HS-27A (cell line): ENCODE data around the gene ALPK3.

ENCODE experiments used
- DNase-seq: peaks from one replicate; pipeline ENCODE4 v3.0.0-alpha.2; 2012; ENCODE audit warnings: low read depth, missing footprints

The ALPK3 gene

DNA sequence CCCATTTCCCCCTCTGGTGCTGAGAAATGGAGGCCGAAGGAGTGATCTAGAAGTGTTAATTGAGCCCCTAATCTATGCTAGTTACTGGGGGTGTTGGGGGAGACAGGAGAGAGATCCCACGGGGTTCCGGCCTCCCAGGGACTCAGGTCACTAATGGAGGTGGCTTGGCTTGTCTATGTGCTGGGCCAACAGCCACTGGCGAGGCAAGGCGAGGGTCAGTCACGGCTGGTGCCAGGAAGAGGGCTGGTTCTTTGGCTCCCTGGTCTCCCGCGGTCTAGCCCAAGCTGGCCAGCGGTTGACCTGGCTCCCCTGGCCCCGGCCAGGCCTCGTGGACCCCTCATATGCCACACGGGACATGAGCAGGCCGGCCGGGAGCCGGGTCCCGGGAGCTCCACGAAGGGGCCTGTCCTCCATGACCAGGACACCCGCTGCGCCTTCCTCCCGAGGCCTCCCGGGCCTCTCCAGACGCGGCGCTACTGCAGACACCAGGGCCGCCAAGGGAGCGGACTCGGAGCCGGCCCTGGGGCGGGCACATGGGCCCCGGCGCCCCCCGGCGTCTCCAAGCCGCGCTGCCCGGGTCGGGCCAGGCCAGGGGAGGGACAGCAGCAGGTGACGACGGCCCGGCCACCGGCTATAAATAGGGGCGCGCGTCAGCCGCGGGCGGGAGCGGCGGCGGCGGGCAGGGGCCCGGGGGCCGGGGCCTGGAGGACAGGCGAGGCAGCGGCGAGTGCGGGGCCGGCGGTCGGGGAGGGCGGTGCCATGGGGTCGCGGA is at the start of gene ALPK3:
Gene ALPK3 (plus strand): TSS at position 663 of the 772 bp plus-strand sequence. CDS start 97 bp downstream, at position 760.
- DNase-seq, result no peak

GRCh38 chr15:84772031-84772430 is 45.1 kb upstream of the ALPK3 start:
- DNase-seq, result no peak

DNA sequence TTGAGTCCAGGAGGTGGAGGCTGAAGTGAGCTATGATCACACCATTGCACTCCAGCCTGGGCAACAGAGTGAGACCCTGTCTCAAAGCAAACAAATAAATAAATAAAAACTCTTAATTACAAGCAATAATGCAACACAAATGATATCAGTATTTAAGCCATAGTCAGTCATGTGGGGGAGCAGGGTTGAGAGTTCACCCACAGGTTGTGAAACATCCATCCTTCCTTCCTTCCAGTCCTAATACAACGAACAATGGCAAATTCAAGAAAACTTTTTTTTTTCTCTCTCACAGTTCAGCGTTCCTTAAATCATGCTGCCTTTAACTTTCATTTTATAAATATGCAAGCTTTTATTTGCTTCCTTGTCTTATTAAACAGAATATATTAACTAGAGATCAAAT is 44.7 kb upstream of the ALPK3 start:
- no peak for DNase-seq

- DNase-seq, result no peak
Measured at GRCh38 chr15:84773716-84774115, 43.4 kb upstream of the ALPK3 start.

- DNase-seq, result no peak
Measured at GRCh38 chr15:84775867-84776449, 41.2 kb upstream of the ALPK3 start.

DNA sequence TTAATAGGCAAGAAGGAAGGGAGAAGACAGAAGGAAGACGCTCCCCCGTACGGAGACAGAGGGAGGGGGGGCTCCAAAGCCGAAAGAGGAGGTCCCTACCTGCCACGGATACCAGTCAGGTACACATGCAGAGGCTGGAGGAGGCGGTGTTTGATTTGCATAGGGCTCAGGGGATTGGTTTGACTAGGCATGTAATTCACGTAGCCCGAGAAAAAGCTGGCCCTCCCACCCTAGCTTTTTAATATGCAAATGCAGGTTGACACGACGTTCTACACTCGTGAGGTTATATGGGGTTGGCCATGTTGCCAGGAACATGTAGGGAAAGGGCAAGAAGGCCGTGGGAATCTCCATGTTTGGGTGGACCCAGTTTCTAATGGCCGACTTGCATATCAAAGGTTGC is 39.0 kb upstream of the ALPK3 start:
- DNase-seq, result no peak

DNA sequence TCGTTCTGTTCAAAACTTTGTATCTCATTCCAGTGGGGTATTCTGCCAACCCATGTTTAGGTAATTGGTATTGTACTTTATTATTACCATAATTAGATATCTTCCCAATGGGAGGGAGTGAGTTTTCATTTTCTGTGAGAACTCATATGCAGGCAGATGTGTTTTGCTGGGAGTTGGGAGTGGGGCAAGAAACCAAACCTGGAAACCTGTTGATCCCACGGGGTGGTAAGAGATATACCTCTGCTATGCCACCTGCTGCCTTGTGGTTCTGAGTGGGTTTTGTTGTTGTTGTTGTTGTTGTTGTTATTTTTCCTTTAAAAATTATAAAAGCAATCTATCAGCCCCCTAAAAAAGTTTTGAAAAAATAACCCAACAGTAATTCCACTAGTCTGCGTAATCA is 36.7 kb upstream of the ALPK3 start:
- no peak for DNase-seq

DNA sequence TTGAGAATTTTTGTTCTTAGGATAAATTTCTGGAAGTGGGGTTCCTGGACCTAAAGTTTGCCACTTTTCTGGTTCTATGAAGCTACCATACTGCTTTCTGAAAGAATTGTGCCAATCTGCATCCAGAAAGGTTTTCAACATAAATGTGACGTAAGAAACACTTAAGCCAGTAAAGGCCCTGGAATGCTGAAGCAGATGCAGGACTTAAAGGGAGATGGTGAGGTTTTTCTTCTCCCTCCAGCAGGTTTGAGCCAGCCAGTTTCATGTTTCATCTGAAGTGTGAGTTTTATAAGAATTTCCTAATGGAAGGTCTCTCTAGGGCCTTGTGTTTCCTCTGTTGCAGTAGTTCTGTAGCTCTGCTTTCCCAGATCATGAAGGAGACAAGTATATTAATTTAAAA is 35.7 kb upstream of the ALPK3 start:
- DNase-seq, result no peak

GRCh38 chr15:84782346-84782745 is 34.8 kb upstream of the ALPK3 start:
- no peak for DNase-seq

DNA sequence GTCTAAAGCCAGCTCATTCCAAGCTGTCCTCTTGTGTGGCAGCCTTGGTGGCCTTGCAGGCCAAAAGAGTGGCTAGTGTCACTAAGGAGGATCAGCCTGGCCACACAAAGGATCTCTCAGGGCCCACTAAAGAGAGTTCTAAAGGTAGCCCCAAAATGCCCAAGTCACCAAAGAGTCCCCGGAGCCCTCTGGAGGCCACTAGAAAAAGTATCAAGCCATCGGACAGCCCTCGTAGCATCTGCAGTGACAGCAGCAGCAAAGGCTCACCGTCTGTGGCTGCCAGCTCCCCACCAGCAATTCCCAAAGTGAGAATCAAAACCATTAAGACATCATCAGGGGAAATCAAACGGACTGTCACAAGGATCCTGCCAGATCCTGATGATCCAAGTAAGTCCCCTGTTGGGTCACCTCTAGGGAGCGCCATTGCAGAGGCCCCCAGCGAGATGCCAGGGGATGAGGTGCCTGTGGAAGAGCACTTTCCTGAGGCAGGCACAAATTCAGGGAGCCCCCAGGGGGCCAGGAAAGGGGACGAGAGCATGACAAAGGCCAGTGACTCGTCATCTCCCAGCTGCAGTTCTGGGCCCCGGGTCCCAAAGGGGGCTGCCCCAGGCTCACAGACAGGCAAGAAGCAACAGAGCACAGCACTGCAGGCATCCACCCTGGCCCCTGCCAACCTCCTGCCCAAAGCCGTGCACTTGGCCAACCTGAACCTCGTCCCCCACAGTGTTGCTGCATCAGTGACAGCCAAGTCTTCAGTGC is 33.5 kb upstream of the ALPK3 start:
- DNase-seq, result no peak

DNA sequence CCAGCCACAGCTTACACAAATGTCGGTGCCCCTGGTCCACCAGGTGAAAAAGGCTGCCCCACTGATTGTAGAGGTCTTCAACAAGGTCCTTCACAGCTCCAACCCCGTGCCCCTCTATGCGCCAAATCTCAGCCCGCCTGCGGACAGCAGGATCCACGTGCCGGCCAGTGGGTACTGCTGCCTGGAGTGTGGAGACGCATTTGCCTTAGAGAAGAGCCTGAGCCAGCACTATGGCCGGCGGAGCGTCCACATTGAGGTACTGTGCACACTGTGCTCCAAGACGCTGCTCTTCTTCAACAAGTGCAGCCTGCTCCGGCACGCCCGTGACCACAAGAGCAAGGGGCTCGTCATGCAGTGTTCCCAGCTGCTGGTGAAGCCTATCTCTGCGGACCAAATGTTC is 32.9 kb upstream of the ALPK3 start:
- DNase-seq, result no peak

DNA sequence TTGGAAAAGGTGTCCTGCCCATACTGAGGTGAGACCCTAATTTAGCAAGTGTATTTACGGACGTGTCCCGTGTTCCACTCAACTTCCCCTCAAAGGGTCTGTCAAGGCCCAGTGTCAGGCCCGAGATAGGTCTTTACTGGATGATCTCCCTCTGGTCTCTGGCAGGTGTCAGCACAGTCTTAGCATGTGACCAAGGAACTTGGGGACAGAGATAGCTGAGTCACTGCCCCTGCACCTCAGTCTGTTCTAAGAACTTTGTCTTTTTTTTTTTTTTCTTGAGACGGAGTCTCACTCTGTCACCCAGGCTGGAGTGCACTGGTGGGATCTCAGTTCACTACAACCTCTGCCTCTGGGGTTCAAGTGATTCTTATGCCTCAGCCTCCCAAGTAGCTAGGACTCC is 32.1 kb upstream of the ALPK3 start:
- no peak for DNase-seq

- DNase-seq, result no peak
Measured at GRCh38 chr15:84788500-84788899, 28.7 kb upstream of the ALPK3 start.

DNA sequence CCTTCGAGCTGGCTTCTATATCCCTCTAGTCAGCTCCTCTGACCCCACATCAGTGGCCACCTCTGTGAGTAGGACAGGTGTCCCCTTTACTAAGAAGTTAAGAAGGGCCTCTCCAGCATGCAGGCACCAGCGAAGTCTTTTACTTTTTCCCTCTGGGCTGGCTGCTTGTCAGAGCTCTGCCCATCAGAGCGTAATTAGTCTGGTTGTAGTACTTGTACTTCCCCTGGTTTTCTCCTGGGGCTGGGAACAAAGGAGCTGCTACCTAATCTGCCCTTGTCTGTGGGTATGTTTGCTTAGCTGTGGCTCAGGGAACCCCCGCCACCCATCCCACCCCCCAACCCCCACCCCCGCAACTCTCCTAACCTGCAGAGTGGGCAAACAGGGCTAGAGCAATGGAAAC is 27.4 kb upstream of the ALPK3 start:
- DNase-seq, result no peak

DNA sequence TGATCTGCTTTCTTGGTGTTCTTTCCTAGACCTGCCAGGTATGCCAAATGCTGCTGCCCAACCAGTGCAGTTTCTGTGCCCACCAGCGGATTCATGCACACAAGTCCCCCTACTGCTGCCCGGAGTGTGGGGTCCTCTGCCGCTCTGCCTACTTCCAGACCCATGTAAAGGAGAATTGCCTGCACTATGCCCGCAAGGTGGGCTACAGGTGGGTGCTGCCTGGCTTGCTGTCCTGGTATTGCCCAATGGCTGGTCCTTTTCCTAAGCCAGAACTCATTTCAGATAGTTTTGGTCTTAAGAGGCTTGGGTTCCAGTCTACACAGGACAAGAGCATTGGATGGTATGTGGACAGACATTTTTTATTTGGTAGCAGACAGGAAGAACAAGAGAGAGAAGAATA is 26.5 kb upstream of the ALPK3 start:
- no peak for DNase-seq

DNA sequence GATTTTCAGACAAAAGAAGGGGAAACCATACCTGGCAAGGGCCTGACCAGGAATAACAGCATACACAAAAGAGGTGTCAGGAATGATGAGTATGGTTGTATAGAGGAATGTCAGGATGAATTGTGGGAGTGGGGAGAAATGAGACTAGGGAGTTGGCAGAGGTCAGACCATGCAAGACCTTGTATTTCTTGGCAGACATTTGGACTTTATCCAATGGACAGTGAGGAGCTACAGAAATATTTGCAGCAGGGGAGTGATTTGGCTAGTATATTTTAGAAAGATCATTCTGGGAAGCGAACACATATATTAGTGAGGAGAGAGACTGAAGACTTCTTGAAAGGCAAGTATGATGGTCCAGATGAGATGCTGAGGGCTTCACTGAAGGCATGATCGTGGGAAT is 25.4 kb upstream of the ALPK3 start:
- DNase-seq, result no peak

DNA sequence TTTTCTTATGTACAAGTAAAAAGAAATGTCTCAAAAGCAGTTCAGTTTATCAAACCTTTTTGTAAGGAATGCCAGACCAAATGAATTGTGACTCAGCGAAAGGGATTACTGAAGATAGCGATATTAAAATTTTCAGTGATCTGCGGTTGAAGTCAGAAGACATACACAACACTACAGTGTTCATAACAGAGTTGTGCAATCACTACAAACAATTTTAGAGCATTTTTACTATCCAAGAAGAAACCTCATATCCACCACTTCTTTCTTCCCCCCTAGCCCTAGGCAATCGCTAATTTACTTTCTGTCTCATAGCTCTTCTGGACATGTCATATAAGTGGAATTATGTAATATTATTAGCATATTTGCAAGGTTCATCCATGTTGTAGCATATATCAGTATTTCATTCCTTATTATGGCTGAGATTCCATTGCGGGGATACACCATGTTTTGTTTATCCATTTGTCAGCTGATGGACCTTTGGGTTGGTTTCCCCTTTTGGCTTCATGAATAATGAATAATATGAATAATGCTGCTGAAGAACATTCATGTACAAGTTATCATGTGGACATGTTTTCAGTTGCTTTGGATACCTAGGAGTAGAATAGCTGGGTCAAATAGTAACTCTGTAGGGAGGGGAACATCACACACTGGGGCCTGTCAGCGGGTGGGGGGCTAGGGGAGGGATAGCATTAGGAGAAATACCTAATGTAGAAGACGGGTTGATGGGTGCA is 23.6 kb upstream of the ALPK3 start:
- DNase-seq, result no peak

- no peak for DNase-seq
Measured at GRCh38 chr15:84794162-84794547, 23.0 kb upstream of the ALPK3 start.

DNA sequence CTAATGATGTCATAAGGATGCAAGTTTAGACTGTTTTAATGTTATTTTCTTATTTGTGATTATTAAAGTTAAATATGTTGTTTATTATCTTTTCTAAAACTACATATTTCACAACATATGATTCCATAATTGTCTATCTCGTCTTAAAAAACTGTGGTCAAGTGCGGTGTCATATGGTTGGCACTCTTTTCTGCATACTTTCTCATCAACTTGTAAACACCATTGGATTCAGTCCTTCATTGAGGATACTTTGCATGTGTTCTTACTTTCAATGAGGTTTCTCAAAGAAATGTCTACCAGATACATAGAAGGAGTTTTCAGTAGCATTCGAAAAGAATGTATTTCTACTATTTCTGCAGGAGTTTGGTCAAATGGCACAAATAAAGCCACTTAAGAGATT is 22.0 kb upstream of the ALPK3 start:
- DNase-seq, result no peak

DNA sequence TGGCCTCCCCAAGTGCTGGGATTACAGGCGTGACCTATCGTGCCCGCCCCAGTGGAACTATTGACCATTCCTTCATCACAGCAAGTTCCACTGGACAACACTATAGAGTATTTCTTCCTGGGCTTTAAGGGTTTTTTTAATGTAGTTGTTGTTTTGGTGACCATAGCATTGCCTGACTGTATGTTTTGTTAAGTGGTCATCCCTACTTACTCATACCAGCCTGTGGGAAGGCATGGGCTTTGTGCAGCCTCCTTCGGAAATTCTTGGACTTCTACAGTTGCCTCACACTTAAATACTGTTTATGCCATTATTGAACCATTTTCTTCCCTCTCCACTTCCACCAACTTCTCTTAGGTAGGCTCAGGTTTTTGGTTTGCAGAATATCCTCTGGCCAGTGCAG is 19.9 kb upstream of the ALPK3 start:
- no peak for DNase-seq

DNA sequence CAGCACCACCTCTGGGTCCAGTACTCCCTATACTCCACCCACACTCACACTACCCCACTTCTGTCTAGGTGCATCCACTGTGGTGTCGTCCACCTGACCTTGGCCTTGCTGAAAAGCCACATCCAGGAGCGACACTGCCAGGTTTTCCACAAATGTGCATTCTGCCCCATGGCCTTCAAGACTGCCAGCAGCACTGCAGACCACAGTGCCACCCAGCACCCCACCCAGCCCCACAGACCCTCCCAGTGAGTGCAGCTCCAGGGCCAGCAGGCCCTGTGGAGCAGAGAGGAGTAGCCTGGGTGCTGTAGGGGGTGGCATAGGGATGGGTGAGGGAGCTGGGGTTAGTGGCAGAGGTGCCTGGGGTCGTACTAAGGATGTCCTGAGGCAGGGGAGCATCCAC is 19.4 kb upstream of the ALPK3 start:
- DNase-seq, result no peak

GRCh38 chr15:84798436-84798946 is 18.7 kb upstream of the ALPK3 start:
- no peak for DNase-seq
